CD4-positive, alpha-beta T cell treated with Interferon alpha-2 for 1 hour (primary cell): ENCODE measurements around the gene IDI1.
"Not testable (repeated sequence)": the region's sequence is repeated elsewhere in the genome, so short reads cannot be mapped to it uniquely, and the experiment has no call there.

Experiments used
- DNase-seq, 2 donors: peaks; one replicate each; pipeline ENCODE4 v3.0.0-alpha.2; 2020 to 2022

The IDI1 gene

GRCh38 chr10:1029838-1030237 is 19.1 kb downstream of the IDI1 start:
- no peak for DNase-seq

GRCh38 chr10:1026578-1026977 is 22.3 kb downstream of the IDI1 start:
- DNase-seq = no peak

DNA sequence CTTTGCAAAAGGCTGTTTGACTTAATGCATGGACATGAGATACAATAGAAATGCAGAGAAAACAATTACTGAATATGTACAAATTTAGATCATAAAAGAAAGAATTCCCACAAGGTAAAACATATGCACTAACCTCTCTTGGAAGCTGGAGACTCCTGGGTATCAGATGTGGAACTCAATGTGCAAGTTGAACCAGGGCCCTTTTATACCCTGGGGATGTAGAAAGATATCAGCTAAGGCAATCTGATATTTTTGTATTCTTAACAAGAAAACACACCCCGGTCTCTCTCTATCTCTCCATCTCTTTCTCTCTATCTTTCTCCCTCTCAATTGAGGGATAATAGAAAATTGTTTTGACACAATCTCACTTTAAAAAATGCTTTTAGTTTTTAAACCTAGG is 23.2 kb downstream of the IDI1 start, which contains the start of gene IDI2:
IDI2 (minus strand) TSS at position 177 of the 400 bp plus-strand sequence. CDS start 1,136 bp downstream, outside the sequence.
- DNase-seq = no peak

GRCh38 chr10:1024103-1024502 is 24.8 kb downstream of the IDI1 start:
- DNase-seq = no peak

- DNase-seq = no peak
Measured at GRCh38 chr10:1022413-1022812, 26.5 kb downstream of the IDI1 start.

DNA sequence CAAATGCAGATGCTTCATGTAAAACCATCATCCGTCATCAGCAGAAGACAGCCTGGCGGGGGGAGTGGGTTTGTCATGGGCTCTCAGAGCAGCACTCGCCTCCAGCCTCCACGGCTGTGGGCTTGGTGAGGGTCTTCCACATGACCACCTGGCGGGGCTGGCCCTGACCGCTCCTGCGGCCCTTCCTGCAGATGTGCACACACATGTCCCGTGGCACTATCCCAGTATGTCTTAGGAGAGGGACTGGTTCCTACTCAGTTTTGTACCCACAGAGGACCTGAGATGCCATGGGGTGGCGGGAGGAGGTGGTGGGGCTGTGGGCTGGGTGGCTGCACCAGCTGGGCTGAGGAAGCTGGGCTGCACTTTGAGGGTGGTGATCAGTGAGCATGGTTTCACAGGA is 28.0 kb downstream of the IDI1 start:
- DNase-seq = no peak

- DNase-seq = no peak
Measured at GRCh38 chr10:1020460-1020859, 28.5 kb downstream of the IDI1 start.

DNA sequence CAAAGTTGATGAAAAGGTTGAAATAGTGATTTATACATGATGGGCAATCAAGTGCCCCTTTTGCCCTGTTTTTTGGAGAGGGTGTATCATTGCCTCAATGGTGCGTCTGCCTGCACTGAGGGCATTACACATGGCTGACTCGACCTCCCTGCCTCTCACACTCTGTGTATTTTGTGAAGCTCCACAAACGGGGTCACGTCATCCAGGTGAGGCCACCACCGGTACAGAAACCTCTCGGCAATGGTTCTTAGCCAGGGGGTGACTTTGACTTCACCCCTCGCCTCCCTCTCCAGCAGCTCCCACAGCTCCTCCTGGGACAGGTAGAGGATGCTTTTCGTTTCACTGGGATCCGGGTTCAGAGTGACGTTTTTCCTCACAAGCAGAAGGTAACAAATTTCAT is 29.6 kb downstream of the IDI1 start:
- DNase-seq = no peak

- no peak for DNase-seq
Measured at GRCh38 chr10:1015688-1016087, 33.2 kb downstream of the IDI1 start.

DNA sequence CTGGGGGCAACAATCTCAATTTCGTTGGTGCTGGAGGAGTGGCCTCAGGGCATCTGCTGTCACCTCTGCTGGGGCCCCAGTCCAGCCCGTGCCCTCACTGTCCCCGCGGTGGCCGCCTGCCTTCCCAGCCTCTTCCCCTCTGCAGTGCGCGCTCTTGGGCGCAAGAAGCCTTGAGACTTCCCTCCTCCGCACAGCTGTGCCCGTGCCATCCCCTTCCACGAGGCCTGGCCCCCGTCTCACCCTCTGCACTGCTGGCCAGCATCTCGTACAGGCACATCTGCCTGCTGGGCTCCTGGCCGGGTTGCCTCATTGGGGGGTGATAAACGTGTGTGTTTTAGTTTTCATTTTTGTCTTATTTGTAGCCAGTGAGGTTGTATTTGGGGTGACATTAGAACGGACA is 37.2 kb downstream of the IDI1 start:
- DNase-seq = no peak

GRCh38 chr10:1010703-1011102 is 38.2 kb downstream of the IDI1 start:
- DNase-seq = no peak

GRCh38 chr10:1009947-1010346 is 39.0 kb downstream of the IDI1 start:
- DNase-seq = not testable (repeated sequence)

- no peak for DNase-seq
Measured at GRCh38 chr10:1009071-1009494, 39.8 kb downstream of the IDI1 start.

DNA sequence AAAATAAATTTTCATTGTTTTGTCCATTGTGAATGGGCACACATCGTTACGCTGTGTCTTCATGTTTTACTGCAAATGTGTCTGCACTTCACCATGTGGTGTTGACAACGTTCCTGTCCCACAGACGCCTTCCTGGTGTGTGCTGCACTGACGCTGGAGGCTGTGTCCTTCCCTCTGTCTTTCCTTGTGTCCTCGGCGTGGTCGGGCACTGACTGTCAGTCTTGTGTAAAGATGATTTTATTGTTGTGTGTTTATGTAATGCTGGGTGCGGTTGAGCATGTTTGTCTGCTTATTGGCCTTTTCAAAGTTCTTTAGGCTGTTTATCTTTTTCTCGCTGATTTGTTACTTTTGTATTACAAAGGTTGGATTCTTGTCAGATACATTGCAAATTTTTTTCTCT is 41.3 kb downstream of the IDI1 start:
- no peak for DNase-seq

DNA sequence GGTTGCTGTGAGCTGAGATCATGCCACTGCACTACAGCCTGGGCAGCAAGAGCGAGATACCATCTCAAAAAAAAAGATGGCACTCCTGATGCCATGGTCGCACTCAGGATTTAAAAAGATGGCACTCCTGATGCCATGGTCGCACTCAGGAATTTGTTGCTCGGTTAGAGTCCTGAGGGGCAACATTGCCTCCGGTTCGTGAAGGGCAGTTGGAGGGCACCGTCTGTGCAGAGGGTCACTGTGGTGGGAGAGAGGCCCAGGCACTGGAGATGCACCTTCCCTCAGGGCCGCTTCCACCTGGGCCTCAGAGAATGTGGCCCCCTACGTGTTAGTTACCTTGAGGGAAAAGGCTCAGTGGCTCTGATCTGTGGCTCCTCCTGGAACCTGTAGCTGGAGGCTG is 42.3 kb downstream of the IDI1 start:
- DNase-seq = no peak

GRCh38 chr10:1003884-1004670 is 44.8 kb downstream of the IDI1 start:
- DNase-seq = no peak

DNA sequence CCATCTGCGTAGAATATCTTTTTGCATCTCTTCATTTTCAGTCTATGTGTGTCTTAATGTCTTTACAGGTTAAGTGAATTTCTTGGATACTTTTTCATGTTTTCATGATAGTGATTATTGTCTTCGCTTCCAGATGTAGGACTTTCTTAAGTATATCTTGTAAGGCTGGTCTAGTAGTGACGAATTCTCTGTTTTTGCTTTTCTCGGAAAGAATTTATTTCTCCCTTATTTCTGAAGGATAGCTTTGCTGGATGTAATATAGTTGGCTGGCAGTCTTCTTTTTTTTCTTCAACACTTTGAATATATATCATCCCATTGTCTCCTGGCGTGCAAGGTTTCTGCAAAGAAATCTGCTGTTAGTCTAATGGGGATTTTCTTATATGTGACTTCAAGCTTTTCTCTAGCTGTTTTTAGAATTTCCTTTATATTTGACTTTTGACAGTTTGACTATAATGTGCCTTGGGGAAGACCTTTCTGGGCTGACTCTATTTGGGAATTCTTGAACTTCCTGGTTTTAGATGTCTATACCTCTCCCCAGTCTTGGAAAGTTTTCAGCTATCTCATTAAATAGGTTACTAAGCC is 46.4 kb downstream of the IDI1 start:
- no peak for DNase-seq

GRCh38 chr10:997266-998022 is 51.5 kb downstream of the IDI1 start:
- DNase-seq = no peak

DNA sequence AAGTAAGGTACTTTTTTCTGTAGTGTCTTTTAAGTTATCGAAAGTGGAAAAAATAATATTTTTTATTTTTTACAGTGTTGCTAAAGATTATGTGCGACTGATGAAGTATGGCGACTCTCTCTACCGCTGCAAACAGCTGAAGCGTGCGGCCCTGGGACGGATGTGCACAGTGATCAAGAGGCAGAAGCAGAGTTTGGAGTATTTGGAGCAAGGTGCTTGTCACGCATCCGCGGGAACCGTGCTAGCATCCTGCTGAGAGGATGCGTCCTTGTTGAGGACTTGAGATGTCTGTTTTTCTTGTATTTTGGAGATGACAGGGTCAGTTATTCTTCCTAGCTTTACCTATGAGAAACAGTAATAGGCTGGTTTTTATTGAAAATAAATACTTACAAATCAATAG is 52.9 kb downstream of the IDI1 start:
- no peak for DNase-seq

GRCh38 chr10:995559-995926 is 53.4 kb downstream of the IDI1 start:
- DNase-seq = no peak

- no peak for DNase-seq
Measured at GRCh38 chr10:994836-995558, 53.9 kb downstream of the IDI1 start.

- DNase-seq = no peak
Measured at GRCh38 chr10:992871-993270, 56.0 kb downstream of the IDI1 start.

DNA sequence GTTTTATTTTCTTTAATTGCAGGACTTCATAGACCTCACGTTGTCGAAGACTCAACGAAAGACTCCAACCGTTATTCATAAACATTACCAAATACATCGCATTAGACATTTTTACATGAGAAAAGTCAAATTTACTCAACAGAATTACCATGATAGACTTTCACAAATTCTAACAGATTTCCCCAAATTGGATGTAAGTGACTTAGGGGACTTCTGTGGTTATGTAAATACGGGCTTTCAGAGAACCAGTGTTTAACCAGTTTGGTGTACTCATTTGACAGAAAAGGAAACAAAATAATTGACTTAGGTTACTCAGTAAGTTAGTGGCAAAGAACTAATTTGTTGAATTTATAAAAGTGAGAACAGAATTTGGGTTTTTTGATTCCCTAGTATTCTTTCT is 56.5 kb downstream of the IDI1 start:
- no peak for DNase-seq
